ENCODE results near the gene ADCY7.

ADCY7 gene

GRCh38 chr16:50360033-50360778, 93.9 kb downstream of the ADCY7 start:
- H3K4me3 ChIP-seq (replicated peaks; ENCODE audit: low read depth, low read length), result no peak overlapping the region
- no peak for TF ChIP-seq CTCF (IDR thresholded peaks at IDR 0.05; ENCODE audit: low read length, missing control alignments)
- peak; percentile 26 for DNase-seq (ENCODE audit: low read depth)

- DNase-seq (ENCODE audit: low read depth), result no peak
- no peak overlapping the region for H3K4me3 ChIP-seq (replicated peaks; ENCODE audit: low read depth, low read length)
- no peak for TF ChIP-seq CTCF (IDR thresholded peaks at IDR 0.05; ENCODE audit: low read length, missing control alignments)
These were observed 94.4 kb downstream of the ADCY7 start for GRCh38 chr16:50360779-50361178.

GRCh38 chr16:50363656-50364055, 97.3 kb downstream of the ADCY7 start:
- no peak for TF ChIP-seq CTCF (IDR thresholded peaks at IDR 0.05; ENCODE audit: low read length, missing control alignments)
- no peak for DNase-seq (ENCODE audit: low read depth)
- no peak overlapping the region for H3K4me3 ChIP-seq (replicated peaks; ENCODE audit: low read depth, low read length)

- no peak for TF ChIP-seq CTCF (IDR thresholded peaks at IDR 0.05; ENCODE audit: low read length, missing control alignments)
- no peak overlapping the region for H3K4me3 ChIP-seq (replicated peaks; ENCODE audit: low read depth, low read length)
- DNase-seq (ENCODE audit: low read depth), result no peak
These were observed 99.6 kb downstream of the ADCY7 start for GRCh38 chr16:50365791-50366575.
